GM19438 (cell line): ENCODE data around the gene CEACAM20.
"Not testable (repeated sequence)": the region's sequence is repeated elsewhere in the genome, so short reads cannot be mapped to it uniquely, and the experiment has no call there.

Experiments used
- ATAC-seq: cut with Tn5 transposase; IDR thresholded peaks from one replicate; pipeline ENCODE4 v1.9.1; 2021; ENCODE audit warnings: low read depth; ENCODE audit not compliant: unreplicated experiment

CEACAM20 gene

GRCh38 chr19:44499559-44499958, 29.9 kb downstream of the CEACAM20 start:
- ATAC-seq = no peak

GRCh38 chr19:44498988-44499387, 30.5 kb downstream of the CEACAM20 start:
- ATAC-seq = no peak

- ATAC-seq = no peak
Observed at GRCh38 chr19:44496711-44497110, 32.8 kb downstream of the CEACAM20 start.

GRCh38 chr19:44476559-44477408, 52.7 kb downstream of the CEACAM20 start:
- no peak for ATAC-seq

GRCh38 chr19:44468730-44469129, 60.7 kb downstream of the CEACAM20 start:
- ATAC-seq = not testable (repeated sequence)

- not testable (repeated sequence) for ATAC-seq
Observed at GRCh38 chr19:44462600-44463286, 66.7 kb downstream of the CEACAM20 start.
